ENCODE measurements around the gene ZNF718.
"Not testable (repeated sequence)": the region's sequence is repeated elsewhere in the genome, so short reads cannot be mapped to it uniquely, and the experiment has no call there.

ZNF718 gene

DNA sequence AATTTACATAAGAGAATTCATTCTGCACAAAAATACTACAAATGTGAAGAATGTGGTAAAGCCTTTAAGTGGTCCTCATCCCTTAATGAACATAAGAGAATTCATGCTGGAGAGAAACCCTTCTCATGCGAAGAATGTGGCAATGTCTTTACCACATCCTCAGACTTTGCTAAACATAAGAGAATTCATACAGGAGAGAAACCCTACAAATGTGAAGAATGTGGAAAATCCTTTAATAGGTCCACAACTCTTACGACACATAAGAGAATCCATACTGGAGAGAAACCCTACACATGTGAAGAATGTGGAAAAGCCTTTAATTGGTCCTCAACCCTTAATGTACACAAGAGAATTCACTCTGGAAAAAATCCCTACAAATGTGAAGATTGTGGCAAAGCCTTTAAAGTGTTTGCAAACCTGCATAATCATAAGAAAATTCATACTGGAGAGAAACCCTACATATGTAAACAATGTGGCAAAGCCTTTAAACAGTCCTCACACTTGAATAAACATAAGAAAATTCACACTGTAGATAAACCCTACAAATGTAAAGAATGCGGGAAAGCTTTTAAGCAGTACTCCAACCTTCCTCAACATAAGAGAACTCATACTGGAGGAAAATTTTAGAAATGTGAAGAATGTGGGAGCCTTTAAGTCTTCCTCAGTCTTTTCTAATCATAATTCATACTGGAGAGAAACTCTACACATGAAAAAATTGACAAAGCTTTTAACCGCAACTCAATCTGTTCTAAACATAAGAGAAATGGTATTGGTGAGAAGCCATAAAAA is 37.4 kb downstream of the ZNF718 start:
- no peak for DNase-seq

DNA sequence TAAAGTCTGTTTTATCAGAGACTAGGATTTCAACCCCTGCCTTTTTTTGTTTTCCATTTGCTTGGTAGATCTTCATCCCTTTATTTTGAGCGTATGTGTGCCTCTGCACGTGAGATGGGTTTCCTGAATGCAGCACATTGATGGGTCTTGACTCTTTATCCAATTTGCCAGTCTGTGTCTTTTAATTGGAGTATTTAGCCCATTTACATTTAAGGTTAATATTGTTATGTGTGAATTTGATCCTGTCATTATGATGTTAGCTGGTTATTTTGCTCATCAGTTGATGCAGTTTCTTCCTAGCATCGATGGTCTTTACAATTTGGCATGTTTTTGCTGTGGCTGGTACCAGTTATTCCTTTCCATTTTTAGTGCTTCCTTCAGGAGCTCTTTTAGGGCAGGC is 45.3 kb downstream of the ZNF718 start:
- DNase-seq: not testable (repeated sequence)

DNA sequence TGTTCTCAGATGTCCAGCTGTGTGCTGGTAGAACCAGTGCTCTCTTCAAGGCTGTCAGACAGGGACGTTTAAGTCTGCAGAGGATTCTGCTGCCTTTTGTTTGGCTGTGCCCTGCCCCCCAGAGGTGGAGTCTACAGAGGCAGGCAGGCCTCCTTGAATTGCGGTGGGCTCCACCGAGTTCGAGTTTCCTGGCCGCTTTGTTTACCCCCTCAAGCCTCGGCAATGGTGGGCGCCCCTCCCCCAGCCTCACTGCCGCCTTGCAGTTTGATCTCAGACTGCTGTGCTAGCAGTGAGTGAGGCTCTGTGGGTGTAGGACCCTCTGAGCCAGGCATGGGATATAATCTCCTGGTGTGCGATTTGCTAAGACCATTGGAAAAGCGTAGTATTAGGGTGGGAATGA is 47.0 kb downstream of the ZNF718 start:
- not testable (repeated sequence) for DNase-seq

DNA sequence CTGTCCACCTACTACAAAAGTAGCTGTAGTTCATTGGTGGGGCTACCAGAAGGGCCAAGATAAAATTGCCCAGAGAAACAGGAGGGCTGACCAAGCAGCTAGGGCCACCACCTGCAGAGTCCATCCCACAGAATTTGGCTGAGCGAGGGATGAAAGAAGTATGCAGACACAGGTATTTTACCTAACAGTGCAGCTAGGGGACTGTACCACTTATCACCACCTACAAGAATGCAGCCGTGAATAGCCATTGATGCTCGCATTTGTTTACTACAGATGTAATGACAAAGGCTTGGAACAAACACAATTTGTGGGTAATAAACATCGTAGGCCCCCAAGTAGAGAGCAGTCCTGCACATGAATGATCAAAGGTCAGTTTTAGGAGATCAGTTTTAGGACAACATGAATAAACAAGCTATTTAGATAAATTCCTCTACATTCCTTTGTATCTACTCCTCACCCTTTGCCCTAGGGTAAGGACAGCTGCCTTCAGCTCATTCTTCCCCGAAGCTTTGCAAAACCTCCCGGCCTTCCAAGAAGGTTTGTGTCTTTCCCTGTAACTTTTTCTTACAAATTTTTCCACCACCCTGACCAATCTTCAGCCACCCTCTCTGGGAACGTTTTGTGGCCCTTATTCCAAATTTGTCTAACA is 49.5 kb downstream of the ZNF718 start:
- no peak for DNase-seq

DNA sequence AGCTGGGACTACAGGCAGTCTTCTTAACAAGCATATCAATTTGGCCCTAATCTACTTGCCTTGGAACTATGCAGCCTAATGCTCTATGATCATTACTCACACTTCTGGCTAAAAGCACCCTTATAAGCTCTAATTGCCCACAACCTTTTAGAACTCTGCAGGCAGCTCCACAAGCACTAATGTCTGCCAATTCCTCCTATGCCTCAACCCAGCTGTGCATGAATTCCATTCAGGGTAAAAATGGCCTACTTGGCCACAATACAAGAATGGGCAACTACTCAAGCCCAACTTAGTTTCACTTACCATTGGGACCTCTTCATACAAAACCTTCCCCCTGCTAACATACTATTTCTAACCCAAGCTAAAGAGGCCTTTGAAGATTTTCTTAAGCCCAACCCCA is 51.7 kb downstream of the ZNF718 start:
- DNase-seq: no peak

DNA sequence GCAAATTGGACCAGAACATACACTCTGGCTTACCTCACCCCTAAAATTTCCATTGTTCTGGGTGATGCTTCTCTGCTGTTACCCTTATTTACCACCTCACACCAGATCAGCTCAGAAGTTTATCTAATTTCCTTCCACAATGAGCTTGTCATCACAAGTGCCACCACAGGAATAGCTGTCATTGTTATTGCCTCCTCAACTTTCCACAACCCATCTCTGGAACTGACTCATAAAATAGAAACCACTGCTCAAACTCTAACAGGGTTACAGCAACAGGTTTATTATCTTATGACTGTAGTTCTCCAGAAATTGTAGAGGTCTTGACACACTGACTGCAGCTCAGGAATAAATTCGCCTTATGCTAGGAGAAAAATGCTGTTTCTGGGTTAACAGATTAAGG is 52.7 kb downstream of the ZNF718 start:
- no peak for DNase-seq

DNA sequence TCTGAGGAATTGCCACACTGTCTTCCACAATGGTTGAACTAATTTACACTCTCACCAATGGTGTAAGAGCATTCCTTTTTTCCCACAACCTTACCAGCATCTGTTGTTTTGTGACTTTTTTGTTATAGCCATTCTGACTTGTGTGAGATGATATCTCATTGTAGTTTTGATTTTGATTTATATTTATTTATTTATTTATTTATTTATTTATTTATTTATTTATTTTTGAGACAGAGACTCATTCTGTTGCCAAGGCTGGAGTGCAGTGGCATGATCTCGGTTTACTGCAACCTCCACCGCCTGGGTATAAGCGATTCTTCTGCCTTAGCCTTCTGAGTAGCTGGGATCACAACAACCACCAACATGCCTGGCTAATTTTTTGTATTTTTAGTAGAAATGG is 57.9 kb downstream of the ZNF718 start:
- DNase-seq: not testable (repeated sequence)

DNA sequence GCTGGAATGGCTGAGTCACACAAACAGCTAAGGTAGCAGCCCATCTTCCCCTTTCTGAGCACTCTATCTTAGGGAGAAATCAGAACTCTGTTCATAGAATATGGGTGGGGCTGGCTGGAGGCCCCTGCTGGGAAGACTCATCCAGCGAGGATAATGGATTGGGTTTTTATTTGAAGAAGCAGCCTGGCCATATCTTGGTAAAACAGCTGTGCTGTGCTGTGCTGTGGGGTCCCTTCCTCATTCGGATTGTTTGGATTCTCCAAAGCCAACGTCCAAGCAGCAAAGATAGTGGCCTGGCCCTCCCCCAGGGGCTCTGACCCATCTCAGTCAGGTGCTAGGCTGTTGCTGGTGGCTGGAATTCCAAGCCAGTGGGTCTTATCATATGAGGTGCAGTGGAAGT is 63.8 kb downstream of the ZNF718 start:
- no peak for DNase-seq

DNA sequence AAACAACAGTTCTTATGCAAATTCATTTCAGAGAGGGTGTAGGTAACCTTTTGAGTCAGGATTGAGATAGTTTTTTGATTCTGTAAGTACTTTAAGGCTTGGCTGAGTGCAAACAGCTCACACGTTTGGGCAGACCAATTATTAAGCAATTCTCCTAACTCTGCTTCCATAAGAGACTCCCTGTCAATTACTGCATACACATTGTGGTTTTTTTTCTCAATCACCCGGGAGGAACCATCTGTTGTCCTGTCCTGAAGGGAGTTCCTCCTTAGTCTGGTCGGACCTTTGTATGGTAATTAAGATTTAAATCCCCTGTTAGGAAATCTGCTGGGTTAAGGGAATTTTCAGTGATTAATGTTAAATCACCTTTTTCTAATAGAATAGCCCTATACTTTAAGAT is 70.9 kb downstream of the ZNF718 start:
- peak; percentile 94 for DNase-seq

DNA sequence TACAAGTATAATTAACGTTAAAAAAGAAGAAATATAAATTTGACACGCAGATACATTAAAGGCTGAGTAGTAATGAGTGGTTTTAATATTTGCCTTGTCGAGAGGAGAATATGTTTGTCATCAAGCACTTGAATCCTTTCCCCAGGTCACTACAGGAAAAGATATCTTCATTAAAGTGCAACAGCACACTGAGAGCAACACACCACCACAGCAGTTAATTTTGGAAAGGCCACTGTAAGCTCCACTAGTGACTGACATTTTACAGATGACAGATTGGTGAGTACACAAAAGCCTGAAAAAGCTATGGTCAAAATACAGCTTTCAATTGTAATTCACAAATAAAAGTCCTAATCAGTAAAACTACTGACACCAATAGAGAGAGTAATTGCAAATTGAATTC is 76.6 kb downstream of the ZNF718 start:
- no peak for DNase-seq

DNA sequence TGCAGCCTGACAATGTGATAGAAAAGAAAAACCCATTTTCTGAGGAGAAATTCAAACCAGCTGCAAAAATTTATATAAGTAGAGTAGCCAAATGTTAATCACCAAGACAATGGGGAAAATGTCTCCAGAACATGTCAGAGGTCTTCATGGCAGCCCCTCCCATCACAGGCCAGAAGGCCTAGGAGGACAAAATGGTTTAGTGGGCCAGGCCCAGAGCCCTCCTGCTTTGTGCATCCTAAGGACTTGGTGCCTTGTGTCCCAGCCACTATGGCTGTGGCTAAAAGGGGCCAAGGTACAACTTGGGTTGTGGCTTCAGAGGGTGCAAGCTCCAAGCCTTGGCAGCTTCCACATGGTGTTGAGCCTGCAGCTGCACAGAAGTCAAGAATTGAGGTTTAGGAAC is 78.5 kb downstream of the ZNF718 start:
- not testable (repeated sequence) for DNase-seq

DNA sequence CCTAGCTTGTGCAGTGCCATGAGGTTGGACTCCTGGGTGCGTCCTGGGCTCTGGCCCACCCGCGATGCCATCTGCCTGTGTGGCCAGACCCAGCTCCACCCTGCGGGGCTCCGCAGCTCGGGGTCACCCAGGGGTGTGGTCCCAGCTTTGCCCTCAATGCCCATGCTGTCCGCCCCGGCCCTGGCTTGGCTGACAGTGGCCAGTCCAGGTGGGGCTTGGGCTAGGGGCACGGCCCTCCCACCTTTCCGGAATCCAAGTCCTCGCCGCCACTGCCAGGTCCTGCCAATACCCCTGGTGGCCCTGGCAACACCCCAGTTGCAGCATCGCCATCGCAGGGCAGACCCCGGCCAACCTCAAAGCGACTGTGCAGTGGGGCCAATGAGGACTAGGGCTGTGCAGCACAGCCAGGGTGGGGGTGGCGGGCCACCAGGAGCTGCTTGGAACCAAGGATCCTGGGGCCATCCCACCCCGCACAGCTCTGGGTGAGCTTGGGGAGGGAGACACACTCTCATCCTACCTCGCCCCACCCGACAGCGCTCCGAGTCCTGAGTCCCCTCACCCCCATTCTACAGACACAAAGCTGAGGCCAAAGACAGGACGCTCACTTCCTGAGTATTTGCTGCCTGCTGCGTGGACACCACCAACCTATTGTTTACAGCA is 80.9 kb downstream of the ZNF718 start:
- no peak for DNase-seq

DNA sequence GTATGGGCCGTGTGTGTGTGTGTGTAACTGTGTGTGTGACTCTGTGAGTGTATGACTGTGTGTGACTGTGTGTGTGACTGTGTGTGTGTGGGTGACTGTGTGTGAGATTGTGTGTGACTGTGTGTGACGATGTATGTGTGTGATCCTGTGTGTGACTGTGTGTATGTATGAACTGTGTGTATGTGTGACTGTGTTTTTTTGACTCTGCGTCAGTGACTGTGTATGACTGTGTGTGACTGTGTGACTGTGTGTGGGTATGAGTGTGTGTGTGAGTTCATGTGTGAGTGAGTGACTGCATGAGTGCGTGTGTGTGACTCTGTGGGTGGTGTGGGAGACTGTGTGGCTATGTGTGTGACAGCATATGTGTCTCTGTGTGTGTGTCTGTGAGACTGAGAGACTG is 81.8 kb downstream of the ZNF718 start:
- no peak for DNase-seq

DNA sequence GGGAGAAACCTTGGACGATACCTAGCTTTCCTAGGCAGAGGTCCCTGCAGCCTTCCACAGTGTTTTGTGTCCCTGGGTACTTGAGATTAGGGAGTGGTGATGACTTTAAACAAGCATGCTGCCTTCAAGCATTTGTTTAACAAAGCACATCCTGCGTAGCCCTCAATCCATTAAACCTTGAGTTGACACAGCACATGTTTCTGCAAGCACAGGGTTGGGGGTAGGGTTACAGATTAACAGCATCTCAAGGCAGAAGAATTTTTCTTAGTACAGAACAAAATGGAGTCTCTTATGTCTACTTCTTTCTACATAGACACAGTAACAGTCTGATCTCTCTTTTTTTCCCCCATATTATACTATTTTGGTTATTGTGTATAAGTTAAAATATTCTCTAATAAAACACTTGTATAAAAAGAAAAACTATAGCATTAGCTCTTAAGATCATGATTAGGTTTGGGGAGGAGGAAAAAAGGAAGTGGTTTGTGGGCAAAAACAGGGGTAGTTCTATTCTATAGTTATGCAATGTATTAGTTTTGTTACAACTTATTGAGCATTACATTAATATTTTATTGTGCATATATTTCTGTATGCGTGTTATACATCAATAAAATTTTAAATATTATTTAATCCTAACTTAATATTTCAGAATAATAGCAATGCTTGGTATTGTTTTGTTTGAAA is 84.3 kb downstream of the ZNF718 start:
- peak; percentile 40 for DNase-seq

DNA sequence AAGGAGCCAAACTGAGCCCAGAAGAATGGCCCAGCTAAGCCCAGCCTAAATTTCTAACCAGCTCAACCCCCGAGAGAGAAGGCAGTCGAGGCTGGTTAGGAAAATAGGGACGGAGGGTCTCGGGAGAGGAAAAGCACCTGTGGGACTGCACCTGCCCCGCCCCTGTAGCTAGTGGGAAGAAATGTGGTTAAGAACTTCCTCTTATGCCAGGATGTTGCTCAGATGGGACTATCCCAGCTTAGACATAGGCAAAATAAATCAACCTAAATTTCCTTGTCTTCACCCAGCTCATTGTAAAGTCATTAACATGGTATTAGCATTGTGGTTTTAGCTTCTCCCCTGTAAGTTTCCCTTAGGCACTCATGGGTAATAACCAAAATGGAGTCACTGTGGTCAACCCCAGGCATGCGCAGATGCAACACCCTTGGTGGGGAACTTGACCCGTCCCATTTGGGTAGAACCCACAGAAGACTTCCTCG is 86.8 kb downstream of the ZNF718 start:
- peak; percentile 64 for DNase-seq

DNA sequence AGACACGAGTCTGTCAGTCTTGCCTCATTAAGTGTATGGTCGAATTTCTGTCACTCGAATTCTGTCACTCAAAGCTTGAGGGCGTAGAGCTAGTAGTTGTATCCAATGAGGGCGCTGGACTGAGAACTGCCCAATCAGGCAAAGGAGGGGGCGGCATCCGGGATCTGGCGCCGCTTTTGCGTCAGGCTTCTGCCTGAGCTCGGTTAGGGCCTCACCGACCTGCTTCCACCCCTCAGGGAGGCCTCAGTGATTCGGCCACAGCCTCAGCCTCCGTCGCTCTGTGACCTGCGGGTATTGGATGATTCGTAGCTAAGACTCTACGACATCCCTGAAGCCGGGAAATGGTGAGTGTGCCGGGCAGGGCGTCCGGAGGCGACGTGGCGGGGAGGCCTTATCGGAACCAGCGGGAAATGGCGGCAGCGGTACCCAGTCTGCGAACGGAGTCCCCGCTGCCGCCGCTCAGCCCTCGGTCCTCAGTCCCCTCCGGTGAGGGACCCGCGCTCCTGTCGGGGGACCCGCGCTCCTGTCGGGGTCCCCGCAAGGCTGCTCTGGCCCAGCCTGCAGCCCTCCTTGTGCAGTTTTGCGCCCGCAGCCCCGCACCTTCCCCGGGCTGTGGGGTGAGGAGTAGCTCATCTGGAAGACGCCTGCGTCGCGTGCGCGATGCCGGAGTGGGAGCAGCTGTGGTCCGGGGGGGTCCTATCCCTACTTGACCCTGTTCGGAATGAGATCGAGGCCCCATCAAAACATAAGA is 88.3 kb downstream of the ZNF718 start:
- no peak for DNase-seq

DNA sequence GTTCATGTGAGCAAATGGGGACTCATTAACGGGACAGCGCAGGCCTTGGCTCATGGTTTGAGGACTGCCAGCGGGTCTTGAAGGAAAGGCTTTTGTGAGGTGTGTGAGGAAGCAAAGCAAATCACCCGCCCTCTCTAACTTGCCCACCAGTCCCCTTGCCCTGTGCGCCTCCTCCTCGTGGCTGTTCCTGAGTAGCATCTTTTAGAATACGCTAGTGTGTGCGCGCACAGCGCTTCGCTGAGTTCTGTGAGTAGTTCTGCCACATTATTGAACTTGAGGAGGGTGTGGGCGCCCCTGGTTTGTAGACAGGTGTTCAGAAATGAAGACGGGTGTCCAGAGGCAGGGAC is 88.9 kb downstream of the ZNF718 start:
- DNase-seq: not testable (repeated sequence)
